HepG2 (cell line): ENCODE data around the gene ARFGEF2. TPM values are rescaled to one million over a fixed set of nuclear protein-coding genes. Genes with fewer than 3 reads are reported as not detected.

Experiments used
- ATAC-seq: fragments of 200-7000 bp; cut with Tn5 transposase; 3 replicates; pipeline ENCODE4 v1.9.1; 2020; ENCODE audit warnings: mild to moderate bottlenecking, moderate library complexity
- BruUV-seq: library from RNA; stranded (reverse); fragments of 400-500 nt; replicated peaks from 2 replicates; lab custom pipeline; 2021; lab: Mats Ljungman, UMichigan
- CTCF ChIA-PET: fragments of 300-600 bp; formaldehyde crosslinking; extraction: SDS; loops from one replicate; lab custom pipeline; 2021; ENCODE audit warnings: low total read pairs, inconsistent platforms, low intra/inter-chr PET ratio; lab: Yijun Ruan, JAX
- POLR2A ChIA-PET: fragments of 350-600 bp; sonication (Branson Sonifier 250); formaldehyde crosslinking; loops from one replicate; lab custom pipeline; 2020; ENCODE audit warnings: antibody characterized with exemption, inconsistent platforms; lab: Yijun Ruan, JAX
- DNase-seq: peaks from one replicate; pipeline ENCODE4 v3.0.0-alpha.2; 2015; ENCODE audit warnings: low spot score
- FAIRE-seq: peaks from 3 replicates; lab custom pipeline; 2011; peaks lifted over from hg19 to GRCh38; lab: Jason Lieb, UNC
- H2AFZ ChIP-seq: one replicate; pipeline ENCODE4 v1.6.1; 2011; ENCODE audit warnings: low read length, inconsistent platforms
- H3K27ac ChIP-seq: fragments of 300-600 bp; 3 replicates; pipeline ENCODE4 v1.8.0; 2011; ENCODE audit warnings: mixed run types, mild to moderate bottlenecking, mixed read lengths, low read length, inconsistent platforms; ENCODE audit not compliant: insufficient read depth; ENCODE audit errors: extremely low read length
- H3K27me3 ChIP-seq, 2 experiments: fragments of 200-600 bp in 1 of 2; 2 replicates in 1 of 2; 3 replicates in 1 of 2; pipeline versions ENCODE4 v1.6.0 to v1.8.0; 2011; ENCODE audit warnings: low read length in 2 of 2, mild to moderate bottlenecking in 2 of 2, moderate library complexity in 2 of 2, inconsistent platforms in 1 of 2; ENCODE audit not compliant: insufficient read depth in 2 of 2, control insufficient read depth in 1 of 2
- H3K36me3 ChIP-seq, 2 experiments: fragments of 200-600 bp in 1 of 2; replicated peaks in 1 of 2; 2 replicates in 1 of 2; 3 replicates in 1 of 2; pipeline versions ENCODE4 v1.5.1 to v1.8.0; 2011; ENCODE audit warnings: low read length in 2 of 2, inconsistent platforms in 1 of 2; ENCODE audit not compliant: insufficient read depth in 2 of 2, control insufficient read depth in 1 of 2
- H3K4me1 ChIP-seq: 2 replicates; pipeline ENCODE4 v1.5.1; 2012; ENCODE audit warnings: low read length, inconsistent platforms; ENCODE audit not compliant: insufficient read depth
- H3K4me2 ChIP-seq: 2 replicates; pipeline ENCODE4 v1.6.0; 2011; ENCODE audit warnings: low read depth, low read length, inconsistent platforms
- H3K4me3 ChIP-seq, 3 experiments: fragments of 200-600 bp in 1 of 3; sonication (generic), shearing (Covaris generic) in 1 of 3; replicated peaks in 1 of 3; 2 replicates each; pipeline ENCODE4 v1.5.1; 2011 to 2016; ENCODE audit warnings: low read length in 3 of 3, inconsistent platforms in 2 of 3, low read depth in 2 of 3, mild to moderate bottlenecking in 2 of 3, control low read depth in 1 of 3, mixed read lengths in 1 of 3; ENCODE audit not compliant: insufficient read depth in 1 of 3
- H3K79me2 ChIP-seq: one replicate; pipeline ENCODE4 v1.6.1; 2011; ENCODE audit warnings: low read length, inconsistent platforms; ENCODE audit not compliant: insufficient read depth
- H3K9ac ChIP-seq: 2 replicates; pipeline ENCODE4 v1.6.0; 2011; ENCODE audit warnings: mild to moderate bottlenecking, low read depth, low read length, inconsistent platforms; ENCODE audit not compliant: insufficient read depth
- H3K9me3 ChIP-seq: 2 replicates; pipeline ENCODE4 v1.5.1; 2012; ENCODE audit warnings: mild to moderate bottlenecking, low read length
- H4K20me1 ChIP-seq: 2 replicates; pipeline ENCODE4 v1.6.0; 2011; ENCODE audit warnings: inconsistent platforms, mild to moderate bottlenecking, low read length, moderate library complexity; ENCODE audit not compliant: insufficient read depth
- FOXK1 ChIP-seq: sonication (generic); formaldehyde crosslinking; IDR thresholded peaks from 2 replicates; pipeline ENCODE4 v1.4.0; 2020; ENCODE audit warnings: low read depth, missing genetic modification reagents, borderline replicate concordance
- GATAD2A ChIP-seq: IDR thresholded peaks from 2 replicates; pipeline ENCODE4 v1.6.1; 2016
- GPN1 ChIP-seq: sonication (generic); formaldehyde crosslinking; IDR thresholded peaks from 2 replicates; pipeline ENCODE4 v1.5.1; 2020; ENCODE audit warnings: missing genetic modification reagents, borderline replicate concordance
- KLF16 ChIP-seq, 2 experiments: sonication (generic) in 1 of 2; formaldehyde crosslinking in 1 of 2; IDR thresholded peaks; 2 replicates each; pipeline versions ENCODE4 v1.6.1 to v1.8.0; 2016 to 2023; ENCODE audit warnings: missing genetic modification reagents in 2 of 2, missing compliant biosample characterization in 1 of 2
- NR2F1 ChIP-seq, 2 experiments: fragments of 450-650 bp in 1 of 2; formaldehyde crosslinking in 1 of 2; IDR thresholded peaks; 2 replicates each; pipeline versions ENCODE4 v1.5.0 to v1.6.1; 2016 to 2020; ENCODE audit warnings: mild to moderate bottlenecking in 1 of 2, missing compliant biosample characterization in 1 of 2, missing genetic modification reagents in 1 of 2, moderate library complexity in 1 of 2
- RBFOX2 ChIP-seq: fragments of 200-400 bp; formaldehyde crosslinking; IDR thresholded peaks from 2 replicates; pipeline ENCODE4 v1.6.1; 2017; ENCODE audit warnings: low read depth, mild to moderate bottlenecking, low read length
- ZNF20 ChIP-seq: sonication (generic); formaldehyde crosslinking; IDR thresholded peaks from 2 replicates; pipeline ENCODE4 v1.4.0; 2020; ENCODE audit warnings: mild to moderate bottlenecking, moderate library complexity, missing genetic modification reagents
- ZNF333 ChIP-seq: sonication (generic); formaldehyde crosslinking; IDR thresholded peaks from 2 replicates; pipeline ENCODE4 v1.4.0; 2020; ENCODE audit warnings: mild to moderate bottlenecking, missing genetic modification reagents, borderline replicate concordance
- ZNF383 ChIP-seq: sonication (generic); formaldehyde crosslinking; IDR thresholded peaks from 2 replicates; pipeline ENCODE4 v1.4.0; 2020; ENCODE audit warnings: missing genetic modification reagents, mild to moderate bottlenecking, borderline replicate concordance
- ZNF451 ChIP-seq: sonication (generic); formaldehyde crosslinking; IDR thresholded peaks from 2 replicates; pipeline ENCODE4 v1.5.0; 2020; ENCODE audit warnings: mild to moderate bottlenecking, missing genetic modification reagents
- ZNF652 ChIP-seq: IDR thresholded peaks from 2 replicates; pipeline ENCODE4 v1.6.1; 2016; ENCODE audit warnings: low read depth, borderline replicate concordance
- ZSCAN25 ChIP-seq: sonication (generic); formaldehyde crosslinking; IDR thresholded peaks from 2 replicates; pipeline ENCODE4 v1.8.0; 2022; ENCODE audit warnings: mild to moderate bottlenecking, missing genetic modification reagents
- WGBS: methylation state at CpG from one replicate; pipeline ENCODE4 v1.1.6; 2017; ENCODE audit warnings: low lambda C conversion rate; 5-methylcytosine and 5-hydroxymethylcytosine counted together
- in situ Hi-C: cut with HindIII; loops from 2 replicates; pipeline ENCODE4 v1.10.0; 2017; ENCODE audit warnings: low pct_unique_long_range_greater_than_20kb; ENCODE audit not compliant: extremely low pct_ligation_motif_present
- intact Hi-C: fragments of 100-400 bp; cut with micrococcal nuclease; formaldehyde crosslinking; loops from one replicate; pipeline ENCODE4 v1.10.0; 2022; ENCODE audit not compliant: unreplicated experiment
- polyA plus RNA-seq, 8 experiments: library from polyadenylated mRNA; depleted of rRNA in 3 of 8; stranded (reverse) in 7 of 8; unstranded in 1 of 8; fragments of >200 nt; fragmentation: Illumina TruSeq in 4 of 8; extraction: Trizol in 4 of 8; gene quantifications; 2 replicates each; pipeline versions ENCODE4 v1.2.1 to v1.2.3, GENCODE V29; 2011 to 2016; ENCODE audit warnings: low read depth in 4 of 8, missing spikeins in 1 of 8, mixed read lengths in 1 of 8; ENCODE audit not compliant: insufficient read depth in 1 of 8
- total RNA-seq, 5 experiments: library from RNA; depleted of rRNA; stranded (reverse); fragments of >200 nt; fragmentation: Illumina TruSeq; extraction: Trizol; gene quantifications; 2 replicates each; pipeline ENCODE4 v1.2.3, GENCODE V29; 2016; ENCODE audit warnings: low read depth in 1 of 5
- TF ChIP-seq, protein P1 (sequence below): sonication (generic); formaldehyde crosslinking; IDR thresholded peaks from 2 replicates; pipeline ENCODE4 v1.4.0; 2020; ENCODE audit warnings: missing genetic modification reagents
- TF ChIP-seq, protein P2 (sequence below): sonication (generic); formaldehyde crosslinking; IDR thresholded peaks from 2 replicates; pipeline ENCODE4 v1.4.0; 2020; ENCODE audit warnings: mild to moderate bottlenecking, missing genetic modification reagents, borderline replicate concordance

ARFGEF2 gene
- total and polyA plus RNA-seq, 2 of the 13 experiments (the other 11 are each of a cell fraction or from before 2014, with no cell fraction given), result 44.0 to 60.8 TPM

DNA sequence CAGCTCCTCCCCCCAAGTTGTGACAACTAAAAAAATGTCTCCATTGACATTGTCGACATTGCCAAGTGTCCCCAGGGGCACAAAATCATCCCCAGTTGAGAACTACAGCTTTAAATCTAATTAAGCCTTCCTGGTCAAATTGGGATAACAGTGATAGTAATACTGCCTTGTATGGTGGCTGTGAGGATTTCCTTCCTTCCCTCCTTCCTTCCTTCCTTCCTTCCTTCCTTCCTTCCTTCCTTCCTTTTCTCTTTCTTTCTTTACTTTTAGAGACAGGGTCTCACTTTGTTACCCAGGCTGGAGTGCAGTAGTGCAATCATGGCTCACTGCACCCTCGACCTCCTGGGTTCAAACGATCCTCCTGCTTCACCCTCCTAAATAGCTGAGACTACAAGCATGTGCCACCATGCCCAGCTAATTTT is 29.5 kb upstream of the ARFGEF2 start:
- H3K4me2 ChIP-seq, result no peak overlapping the region
- peaks cover 0 to 15% of the 10 kb centered on the region in 2 experiments; a peak in 3 of 5 replicates for H3K27me3 ChIP-seq
- in situ Hi-C loops, result no loop called here
- BruUV-seq, result no TSS peak
- intact Hi-C loops, result no loop called here
- H3K9me3 ChIP-seq, result no peaks in the 10 kb centered on the region
- H3K79me2 ChIP-seq, result no peaks in the 10 kb centered on the region
- TF ChIP-seq, protein P1, sequence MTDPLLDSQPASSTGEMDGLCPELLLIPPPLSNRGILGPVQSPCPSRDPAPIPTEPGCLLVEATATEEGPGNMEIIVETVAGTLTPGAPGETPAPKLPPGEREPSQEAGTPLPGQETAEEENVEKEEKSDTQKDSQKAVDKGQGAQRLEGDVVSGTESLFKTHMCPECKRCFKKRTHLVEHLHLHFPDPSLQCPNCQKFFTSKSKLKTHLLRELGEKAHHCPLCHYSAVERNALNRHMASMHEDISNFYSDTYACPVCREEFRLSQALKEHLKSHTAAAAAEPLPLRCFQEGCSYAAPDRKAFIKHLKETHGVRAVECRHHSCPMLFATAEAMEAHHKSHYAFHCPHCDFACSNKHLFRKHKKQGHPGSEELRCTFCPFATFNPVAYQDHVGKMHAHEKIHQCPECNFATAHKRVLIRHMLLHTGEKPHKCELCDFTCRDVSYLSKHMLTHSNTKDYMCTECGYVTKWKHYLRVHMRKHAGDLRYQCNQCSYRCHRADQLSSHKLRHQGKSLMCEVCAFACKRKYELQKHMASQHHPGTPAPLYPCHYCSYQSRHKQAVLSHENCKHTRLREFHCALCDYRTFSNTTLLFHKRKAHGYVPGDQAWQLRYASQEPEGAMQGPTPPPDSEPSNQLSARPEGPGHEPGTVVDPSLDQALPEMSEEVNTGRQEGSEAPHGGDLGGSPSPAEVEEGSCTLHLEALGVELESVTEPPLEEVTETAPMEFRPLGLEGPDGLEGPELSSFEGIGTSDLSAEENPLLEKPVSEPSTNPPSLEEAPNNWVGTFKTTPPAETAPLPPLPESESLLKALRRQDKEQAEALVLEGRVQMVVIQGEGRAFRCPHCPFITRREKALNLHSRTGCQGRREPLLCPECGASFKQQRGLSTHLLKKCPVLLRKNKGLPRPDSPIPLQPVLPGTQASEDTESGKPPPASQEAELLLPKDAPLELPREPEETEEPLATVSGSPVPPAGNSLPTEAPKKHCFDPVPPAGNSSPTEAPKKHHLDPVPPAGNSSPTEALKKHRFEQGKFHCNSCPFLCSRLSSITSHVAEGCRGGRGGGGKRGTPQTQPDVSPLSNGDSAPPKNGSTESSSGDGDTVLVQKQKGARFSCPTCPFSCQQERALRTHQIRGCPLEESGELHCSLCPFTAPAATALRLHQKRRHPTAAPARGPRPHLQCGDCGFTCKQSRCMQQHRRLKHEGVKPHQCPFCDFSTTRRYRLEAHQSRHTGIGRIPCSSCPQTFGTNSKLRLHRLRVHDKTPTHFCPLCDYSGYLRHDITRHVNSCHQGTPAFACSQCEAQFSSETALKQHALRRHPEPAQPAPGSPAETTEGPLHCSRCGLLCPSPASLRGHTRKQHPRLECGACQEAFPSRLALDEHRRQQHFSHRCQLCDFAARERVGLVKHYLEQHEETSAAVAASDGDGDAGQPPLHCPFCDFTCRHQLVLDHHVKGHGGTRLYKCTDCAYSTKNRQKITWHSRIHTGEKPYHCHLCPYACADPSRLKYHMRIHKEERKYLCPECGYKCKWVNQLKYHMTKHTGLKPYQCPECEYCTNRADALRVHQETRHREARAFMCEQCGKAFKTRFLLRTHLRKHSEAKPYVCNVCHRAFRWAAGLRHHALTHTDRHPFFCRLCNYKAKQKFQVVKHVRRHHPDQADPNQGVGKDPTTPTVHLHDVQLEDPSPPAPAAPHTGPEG (CRISPR knock-in tag), result no peak
- TF ChIP-seq ZNF20 (CRISPR knock-in tag) (no peak), GPN1 (CRISPR knock-in tag) (no peak), ZNF333 (CRISPR knock-in tag) (no peak), NR2F1 (CRISPR knock-in tag; IDR thresholded peaks at IDR 0.05) (no peak), FOXK1 (CRISPR knock-in tag) (no peak), GATAD2A (no peak), ZSCAN25 (CRISPR knock-in tag) (no peak), KLF16 (CRISPR knock-in tag; IDR thresholded peaks at IDR 0.05) (no peak), ZNF383 (CRISPR knock-in tag) (no peak), ZNF652 (CRISPR knock-in tag) (no peak), ZNF451 (no peak), RBFOX2 (no peak)
- TF ChIP-seq, protein P2, sequence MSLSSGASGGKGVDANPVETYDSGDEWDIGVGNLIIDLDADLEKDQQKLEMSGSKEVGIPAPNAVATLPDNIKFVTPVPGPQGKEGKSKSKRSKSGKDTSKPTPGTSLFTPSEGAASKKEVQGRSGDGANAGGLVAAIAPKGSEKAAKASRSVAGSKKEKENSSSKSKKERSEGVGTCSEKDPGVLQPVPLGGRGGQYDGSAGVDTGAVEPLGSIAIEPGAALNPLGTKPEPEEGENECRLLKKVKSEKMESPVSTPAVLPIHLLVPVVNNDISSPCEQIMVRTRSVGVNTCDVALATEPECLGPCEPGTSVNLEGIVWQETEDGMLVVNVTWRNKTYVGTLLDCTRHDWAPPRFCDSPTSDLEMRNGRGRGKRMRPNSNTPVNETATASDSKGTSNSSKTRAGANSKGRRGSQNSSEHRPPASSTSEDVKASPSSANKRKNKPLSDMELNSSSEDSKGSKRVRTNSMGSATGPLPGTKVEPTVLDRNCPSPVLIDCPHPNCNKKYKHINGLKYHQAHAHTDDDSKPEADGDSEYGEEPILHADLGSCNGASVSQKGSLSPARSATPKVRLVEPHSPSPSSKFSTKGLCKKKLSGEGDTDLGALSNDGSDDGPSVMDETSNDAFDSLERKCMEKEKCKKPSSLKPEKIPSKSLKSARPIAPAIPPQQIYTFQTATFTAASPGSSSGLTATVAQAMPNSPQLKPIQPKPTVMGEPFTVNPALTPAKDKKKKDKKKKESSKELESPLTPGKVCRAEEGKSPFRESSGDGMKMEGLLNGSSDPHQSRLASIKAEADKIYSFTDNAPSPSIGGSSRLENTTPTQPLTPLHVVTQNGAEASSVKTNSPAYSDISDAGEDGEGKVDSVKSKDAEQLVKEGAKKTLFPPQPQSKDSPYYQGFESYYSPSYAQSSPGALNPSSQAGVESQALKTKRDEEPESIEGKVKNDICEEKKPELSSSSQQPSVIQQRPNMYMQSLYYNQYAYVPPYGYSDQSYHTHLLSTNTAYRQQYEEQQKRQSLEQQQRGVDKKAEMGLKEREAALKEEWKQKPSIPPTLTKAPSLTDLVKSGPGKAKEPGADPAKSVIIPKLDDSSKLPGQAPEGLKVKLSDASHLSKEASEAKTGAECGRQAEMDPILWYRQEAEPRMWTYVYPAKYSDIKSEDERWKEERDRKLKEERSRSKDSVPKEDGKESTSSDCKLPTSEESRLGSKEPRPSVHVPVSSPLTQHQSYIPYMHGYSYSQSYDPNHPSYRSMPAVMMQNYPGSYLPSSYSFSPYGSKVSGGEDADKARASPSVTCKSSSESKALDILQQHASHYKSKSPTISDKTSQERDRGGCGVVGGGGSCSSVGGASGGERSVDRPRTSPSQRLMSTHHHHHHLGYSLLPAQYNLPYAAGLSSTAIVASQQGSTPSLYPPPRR, result no peak
- TF ChIP-seq, all 625 proteins: peak for 0
- Histone ChIP-seq H4K20me1 (no peaks in the 10 kb centered on the region), H3K27ac (no peak overlapping the region), H2AFZ (no peak overlapping the region), H3K4me3 (no peak overlapping the region), H3K36me3 (no peaks in the 10 kb centered on the region), H3K4me1 (no peaks in the 10 kb centered on the region), H3K9ac (no peak overlapping the region)
- DNase-seq (no peak), FAIRE-seq (no peak), ATAC-seq (no peak)
- WGBS, result 6% methylated on average over 3 of the region's 3 CpGs
- ChIA-PET CTCF (no interaction called here), POLR2A (no interaction called here)
